Fibroblast of the aortic adventitia (primary cell): ENCODE data around the gene RBMXL3. TPM values are rescaled to one million over a fixed set of nuclear protein-coding genes. Genes with fewer than 3 reads are reported as not detected.

Experiments
- DNase-seq: peaks from one replicate; pipeline ENCODE4 v3.0.0-alpha.2; 2010; ENCODE audit warnings: low read depth
- H3K4me3 ChIP-seq: 2 replicates; pipeline ENCODE4 v1.5.1; 2011; ENCODE audit warnings: low read depth, mild to moderate bottlenecking, control low read depth, low read length, moderate library complexity
- CTCF ChIP-seq: IDR thresholded peaks from 2 replicates; pipeline ENCODE4 v1.5.1; 2011; ENCODE audit warnings: mild to moderate bottlenecking, low read length, control low read depth, inconsistent platforms; ENCODE audit not compliant: insufficient read depth
- total RNA-seq: library from RNA; depleted of rRNA; stranded (reverse); fragments of >200 nt; gene quantifications from 2 replicates; pipeline ENCODE4 v1.2.3, GENCODE V29; 2012; ENCODE audit warnings: low replicate concordance

The RBMXL3 gene
- not detected in 2 replicates for total RNA-seq

GRCh38 chrX:115189110-115189509 lies at the start of gene RBMXL3:
RBMXL3 (plus strand) TSS chrX:115189410; CDS start chrX:115189442, 32 bp downstream.
- no peak for TF ChIP-seq CTCF
- DNase-seq: no peak
- H3K4me3 ChIP-seq: no peak within 1 kb of the TSS

GRCh38 chrX:115142057-115142456 lies 47.2 kb upstream of the RBMXL3 start:
- TF ChIP-seq CTCF: no peak
- H3K4me3 ChIP-seq: no peak overlapping the region
- no peak for DNase-seq

GRCh38 chrX:115147220-115147619 lies 42.0 kb upstream of the RBMXL3 start:
- H3K4me3 ChIP-seq: no peak overlapping the region
- peak; percentile 55 for TF ChIP-seq CTCF
- DNase-seq: peak; percentile 50

GRCh38 chrX:115173181-115173580 lies 16.0 kb upstream of the RBMXL3 start:
- no peak for DNase-seq
- H3K4me3 ChIP-seq: no peak overlapping the region
- no peak for TF ChIP-seq CTCF

GRCh38 chrX:115174548-115174947 lies 14.7 kb upstream of the RBMXL3 start:
- no peak for TF ChIP-seq CTCF
- no peak overlapping the region for H3K4me3 ChIP-seq
- DNase-seq: peak; percentile 1

GRCh38 chrX:115177932-115178331 lies 11.3 kb upstream of the RBMXL3 start:
- no peak for DNase-seq
- no peak overlapping the region for H3K4me3 ChIP-seq
- no peak for TF ChIP-seq CTCF

GRCh38 chrX:115178473-115178872 lies 10.7 kb upstream of the RBMXL3 start:
- H3K4me3 ChIP-seq: no peak overlapping the region
- no peak for TF ChIP-seq CTCF
- no peak for DNase-seq
